Thyroid gland (tissue), 4 donors: ENCODE results near the gene FNIP1. TPM values are rescaled to one million over a fixed set of nuclear protein-coding genes. Genes with fewer than 3 reads are reported as not detected.
"Not testable (repeated sequence)": the region's sequence is repeated elsewhere in the genome, so short reads cannot be mapped to it uniquely, and the experiment has no call there.

ENCODE experiments used
- DNase-seq, 2 donors: peaks; one replicate each; pipeline ENCODE4 v3.0.0-alpha.2; 2019
- H3K27ac ChIP-seq, 3 donors: fragments of 200-600 bp; sonication (generic); 1 replicate in 2 of 3; 2 replicates in 1 of 3; pipeline ENCODE4 v1.5.1; 2016 to 2019; ENCODE audit warnings: mild to moderate bottlenecking in 1 of 3, moderate library complexity in 1 of 3
- H3K27me3 ChIP-seq: fragments of 200-600 bp; sonication (generic); one replicate; pipeline ENCODE4 v1.5.1; 2019
- H3K36me3 ChIP-seq, 2 donors: fragments of 200-600 bp; sonication (generic); one replicate each; pipeline ENCODE4 v1.5.1; 2016 to 2019
- H3K4me1 ChIP-seq, 2 donors: fragments of 200-600 bp; sonication (generic); one replicate each; pipeline ENCODE4 v1.5.1; 2017 to 2019
- H3K4me3 ChIP-seq, 3 donors: fragments of 200-600 bp; sonication (generic); replicated peaks in 1 of 3; 1 replicate in 2 of 3; 2 replicates in 1 of 3; pipeline ENCODE4 v1.5.1; 2016; ENCODE audit warnings: mild to moderate bottlenecking in 1 of 3
- H3K9me3 ChIP-seq: fragments of 200-600 bp; sonication (generic); one replicate; pipeline ENCODE4 v1.5.1; 2017
- POLR2A ChIP-seq, 2 donors: fragments of 450-650 bp; IDR thresholded peaks; one replicate each; pipeline ENCODE4 v1.6.1; 2017; ENCODE audit warnings: antibody characterized with exemption in 2 of 2, mild to moderate bottlenecking in 2 of 2, moderate library complexity in 1 of 2
- WGBS, 2 donors: methylation state at CpG; one replicate each; pipeline ENCODE4 v1.1.5; 2017; 5-methylcytosine and 5-hydroxymethylcytosine counted together
- intact Hi-C: fragments of 100-400 bp; cut with DNase I; formaldehyde crosslinking; loops from one replicate; pipeline ENCODE4 v1.15.1; 2023
- total RNA-seq, 4 donors: library from RNA; depleted of rRNA; stranded (reverse); fragments of >200 nt; gene quantifications; one replicate each; pipeline ENCODE4 v1.2.3, GENCODE V29; 2016
- TF ChIP-seq, protein P1 (sequence below), 6 experiments: fragments of 200-600 bp in 3 of 6; fragments of 450-650 bp in 3 of 6; sonication (generic) in 3 of 6; IDR thresholded peaks; one replicate each; pipeline ENCODE4 v1.5.1; 2016 to 2019; ENCODE audit warnings: antibody characterized with exemption in 6 of 6, mild to moderate bottlenecking in 2 of 6, inconsistent platforms in 1 of 6, moderate library complexity in 1 of 6

FNIP1 gene
- total RNA-seq, 4 donors from 2014 or later: 55.3 to 91.7 (median 65.3) TPM

DNA sequence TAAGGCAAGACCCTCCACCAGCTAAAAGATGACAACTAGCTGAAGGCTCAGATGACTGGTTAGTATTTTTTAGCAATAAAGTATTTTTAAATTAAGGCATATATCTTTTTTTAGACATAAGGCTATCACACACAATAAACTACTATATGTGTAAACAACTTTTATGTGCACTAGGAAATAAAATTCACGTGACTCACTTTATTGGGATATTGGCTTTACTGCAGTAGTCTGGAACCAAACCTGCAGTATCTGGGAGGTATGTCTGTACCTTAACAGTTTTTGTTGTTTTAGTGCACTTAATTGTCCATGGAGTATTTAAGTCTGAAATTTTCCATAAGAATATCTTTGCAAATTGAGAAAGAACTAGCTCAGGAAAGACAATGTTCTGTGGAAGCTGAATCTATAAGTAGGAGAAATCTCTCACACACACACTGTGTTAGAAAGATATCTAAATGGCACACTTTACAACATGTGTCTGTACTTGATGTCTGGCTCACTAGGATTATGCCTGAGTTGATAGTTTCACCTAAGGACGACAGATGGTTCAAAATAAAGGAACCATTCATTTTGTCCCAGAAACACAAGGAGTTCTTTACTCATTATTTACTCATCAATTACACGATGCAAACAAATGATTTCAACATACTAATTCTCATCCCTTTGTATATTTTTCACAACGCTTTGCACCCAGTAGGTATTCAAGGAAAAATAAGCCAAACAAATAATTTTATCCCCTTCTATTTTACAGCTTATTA, 166.4 kb downstream of the FNIP1 start:
- H3K9me3 ChIP-seq: no peaks in the 10 kb centered on the region
- no peak for DNase-seq
- TF ChIP-seq, protein P1, sequence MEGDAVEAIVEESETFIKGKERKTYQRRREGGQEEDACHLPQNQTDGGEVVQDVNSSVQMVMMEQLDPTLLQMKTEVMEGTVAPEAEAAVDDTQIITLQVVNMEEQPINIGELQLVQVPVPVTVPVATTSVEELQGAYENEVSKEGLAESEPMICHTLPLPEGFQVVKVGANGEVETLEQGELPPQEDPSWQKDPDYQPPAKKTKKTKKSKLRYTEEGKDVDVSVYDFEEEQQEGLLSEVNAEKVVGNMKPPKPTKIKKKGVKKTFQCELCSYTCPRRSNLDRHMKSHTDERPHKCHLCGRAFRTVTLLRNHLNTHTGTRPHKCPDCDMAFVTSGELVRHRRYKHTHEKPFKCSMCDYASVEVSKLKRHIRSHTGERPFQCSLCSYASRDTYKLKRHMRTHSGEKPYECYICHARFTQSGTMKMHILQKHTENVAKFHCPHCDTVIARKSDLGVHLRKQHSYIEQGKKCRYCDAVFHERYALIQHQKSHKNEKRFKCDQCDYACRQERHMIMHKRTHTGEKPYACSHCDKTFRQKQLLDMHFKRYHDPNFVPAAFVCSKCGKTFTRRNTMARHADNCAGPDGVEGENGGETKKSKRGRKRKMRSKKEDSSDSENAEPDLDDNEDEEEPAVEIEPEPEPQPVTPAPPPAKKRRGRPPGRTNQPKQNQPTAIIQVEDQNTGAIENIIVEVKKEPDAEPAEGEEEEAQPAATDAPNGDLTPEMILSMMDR (IDR thresholded peaks at IDR 0.05): no peak
- TF ChIP-seq POLR2A (IDR thresholded peaks at IDR 0.05): no peak
- intact Hi-C loops: loop anchor here (10.0 kb wide), 1 partner anchor 164 kb away; the partner anchor contains the start of gene FNIP1
- H3K4me1 ChIP-seq: peaks cover 9 to 18% of the 10 kb centered on the region in 2 donors
- no peaks in the 10 kb centered on the region for H3K36me3 ChIP-seq
- WGBS, 2 donors: 83 to 86% methylated on average over 4 of the region's 4 CpGs
- H3K27me3 ChIP-seq: no peaks in the 10 kb centered on the region
- no peak overlapping the region for H3K27ac ChIP-seq
- H3K4me3 ChIP-seq: no peak overlapping the region

DNA sequence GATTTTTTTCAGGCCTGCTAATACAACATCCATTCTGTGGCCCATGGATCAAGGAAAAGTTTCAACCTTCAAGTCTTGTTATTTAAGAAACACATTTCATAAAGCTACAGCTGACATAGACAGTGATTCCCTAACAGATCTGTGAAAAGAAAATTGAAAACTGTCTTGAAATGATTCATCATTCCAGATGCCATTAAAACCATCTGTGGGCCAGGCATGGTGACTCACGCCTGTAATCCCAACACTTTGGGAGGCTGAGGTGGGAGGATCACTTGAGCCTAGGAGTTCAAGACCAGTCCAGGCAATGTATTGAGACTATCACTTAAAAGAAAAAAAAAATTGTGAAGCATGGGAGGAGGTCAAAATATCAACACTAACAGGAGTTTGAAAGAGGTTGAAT, 167.8 kb downstream of the FNIP1 start:
- H3K4me3 ChIP-seq: no peak overlapping the region
- H3K27me3 ChIP-seq: no peaks in the 10 kb centered on the region
- intact Hi-C loops: no loop called here
- H3K36me3 ChIP-seq: no peaks in the 10 kb centered on the region
- TF ChIP-seq, protein P1 (IDR thresholded peaks at IDR 0.05): no peak
- TF ChIP-seq POLR2A (IDR thresholded peaks at IDR 0.05): no peak
- H3K9me3 ChIP-seq: no peaks in the 10 kb centered on the region
- DNase-seq: no peak
- H3K4me1 ChIP-seq: peaks cover 6 to 15% of the 10 kb centered on the region in 2 donors
- no peak overlapping the region for H3K27ac ChIP-seq
- 89 to 95% methylated on average over 1 of the region's 1 CpG for WGBS, 2 donors

DNA sequence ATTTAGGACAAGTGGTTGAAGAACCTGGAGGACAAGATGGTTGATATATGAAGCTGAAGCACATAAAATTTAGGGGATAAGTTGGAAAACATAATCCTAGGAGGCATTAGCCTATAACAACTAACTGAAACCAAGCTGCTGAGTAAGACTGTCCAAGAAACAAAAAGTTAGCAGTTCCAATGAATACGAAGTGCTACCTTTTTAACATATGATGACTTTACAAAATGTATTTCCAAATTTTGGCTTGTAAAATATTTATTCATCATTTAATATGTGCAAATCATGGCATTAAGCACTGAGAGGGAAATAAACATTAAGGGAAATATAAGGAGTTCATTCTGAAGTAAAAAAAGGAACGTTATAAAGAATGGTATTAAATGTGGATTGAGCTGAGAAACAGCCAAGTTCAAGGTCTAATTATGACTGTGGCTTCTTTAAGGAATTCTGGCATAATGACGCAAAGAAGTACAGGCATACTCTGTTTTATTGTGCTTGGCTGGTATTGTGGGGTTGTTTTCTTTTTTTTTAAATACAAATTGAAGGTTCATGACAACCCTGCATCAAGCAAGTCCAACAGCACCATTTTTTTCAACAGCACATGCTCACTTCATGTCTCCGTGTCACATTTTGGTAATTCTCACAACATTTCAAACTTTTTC, 169.5 kb downstream of the FNIP1 start:
- Histone ChIP-seq H3K4me1 (no peaks in the 10 kb centered on the region), H3K4me3 (no peak overlapping the region), H3K9me3 (no peaks in the 10 kb centered on the region), H3K36me3 (no peaks in the 10 kb centered on the region), H3K27me3 (no peaks in the 10 kb centered on the region), H3K27ac (no peak overlapping the region)
- no peak for TF ChIP-seq POLR2A (IDR thresholded peaks at IDR 0.05)
- TF ChIP-seq, protein P1 (IDR thresholded peaks at IDR 0.05): no peak
- 79 to 92% methylated on average over 4 of the region's 4 CpGs for WGBS, 2 donors
- intact Hi-C loops: no loop called here
- no peak for DNase-seq

DNA sequence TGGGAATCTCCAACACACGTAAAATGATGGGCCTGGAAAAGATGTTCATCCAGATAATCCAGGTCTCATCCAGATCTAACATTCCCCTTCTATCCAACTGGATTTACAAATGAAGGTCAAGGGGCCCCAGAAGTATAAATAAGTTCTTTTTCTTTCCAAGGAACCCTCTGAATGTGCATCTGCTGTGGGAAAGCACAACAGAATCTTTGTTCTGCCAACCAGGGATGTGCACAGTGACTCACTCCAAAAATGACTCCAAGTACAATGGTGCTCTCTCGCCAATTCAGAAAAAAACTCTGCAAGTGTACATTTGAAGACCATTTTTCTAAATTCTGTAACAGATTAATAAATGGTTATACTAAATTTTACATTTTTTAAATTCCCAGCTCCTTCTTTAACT, 174.2 kb downstream of the FNIP1 start:
- TF ChIP-seq, protein P1 (IDR thresholded peaks at IDR 0.05): no peak
- no peak for TF ChIP-seq POLR2A (IDR thresholded peaks at IDR 0.05)
- Histone ChIP-seq H3K4me3 (no peak overlapping the region), H3K9me3 (no peaks in the 10 kb centered on the region), H3K27ac (no peak overlapping the region), H3K36me3 (no peaks in the 10 kb centered on the region), H3K27me3 (no peaks in the 10 kb centered on the region), H3K4me1 (no peaks in the 10 kb centered on the region)
- intact Hi-C loops: no loop called here
- no peak for DNase-seq
- WGBS, 2 donors: 80 to 93% methylated on average over 2 of the region's 2 CpGs

DNA sequence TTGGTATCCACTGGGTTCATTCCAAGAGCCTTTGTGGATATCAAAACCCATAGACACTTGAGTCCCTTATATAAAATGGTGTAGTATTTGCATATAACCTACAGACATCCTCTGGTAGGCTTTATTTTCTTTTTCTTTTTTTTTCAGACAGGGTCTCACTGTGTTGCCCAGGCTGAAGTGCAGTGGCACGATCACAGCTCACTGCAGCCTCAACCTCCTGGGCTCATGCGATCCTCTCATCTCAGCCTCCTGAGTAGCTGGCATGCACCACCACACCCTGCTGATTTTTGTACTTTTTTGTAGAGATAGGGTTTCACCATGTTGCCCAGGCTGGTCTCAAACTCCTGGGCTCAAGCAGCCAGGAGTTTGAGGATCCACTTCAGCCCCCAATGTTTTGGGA, 175.7 kb downstream of the FNIP1 start:
- H3K27me3 ChIP-seq, DNase-seq, H3K4me3 ChIP-seq, H3K9me3 ChIP-seq, intact Hi-C loops, H3K27ac ChIP-seq, H3K36me3 ChIP-seq, H3K4me1 ChIP-seq: not testable (repeated sequence)
- 98 to 100% methylated on average over 2 of the region's 2 CpGs for WGBS, 2 donors
